ENCODE data around the gene NUDT4. TPM values are rescaled to one million over a fixed set of nuclear protein-coding genes. Genes with fewer than 3 reads are reported as not detected.

The NUDT4 gene
- total RNA-seq, 1 donor from 2014 or later = 44.0 TPM

- TF ChIP-seq, protein P1, sequence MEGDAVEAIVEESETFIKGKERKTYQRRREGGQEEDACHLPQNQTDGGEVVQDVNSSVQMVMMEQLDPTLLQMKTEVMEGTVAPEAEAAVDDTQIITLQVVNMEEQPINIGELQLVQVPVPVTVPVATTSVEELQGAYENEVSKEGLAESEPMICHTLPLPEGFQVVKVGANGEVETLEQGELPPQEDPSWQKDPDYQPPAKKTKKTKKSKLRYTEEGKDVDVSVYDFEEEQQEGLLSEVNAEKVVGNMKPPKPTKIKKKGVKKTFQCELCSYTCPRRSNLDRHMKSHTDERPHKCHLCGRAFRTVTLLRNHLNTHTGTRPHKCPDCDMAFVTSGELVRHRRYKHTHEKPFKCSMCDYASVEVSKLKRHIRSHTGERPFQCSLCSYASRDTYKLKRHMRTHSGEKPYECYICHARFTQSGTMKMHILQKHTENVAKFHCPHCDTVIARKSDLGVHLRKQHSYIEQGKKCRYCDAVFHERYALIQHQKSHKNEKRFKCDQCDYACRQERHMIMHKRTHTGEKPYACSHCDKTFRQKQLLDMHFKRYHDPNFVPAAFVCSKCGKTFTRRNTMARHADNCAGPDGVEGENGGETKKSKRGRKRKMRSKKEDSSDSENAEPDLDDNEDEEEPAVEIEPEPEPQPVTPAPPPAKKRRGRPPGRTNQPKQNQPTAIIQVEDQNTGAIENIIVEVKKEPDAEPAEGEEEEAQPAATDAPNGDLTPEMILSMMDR (IDR thresholded peaks at IDR 0.05) = no peak
- DNase-seq (ENCODE audit: extremely low spot score, unreplicated experiment) = no peak
- Mint-ChIP-seq H3K27me3 (ENCODE audit: unreplicated experiment) (no peaks in the 10 kb centered on the region), H3K4me1 (ENCODE audit: unreplicated experiment) (peaks cover 3% of the 10 kb centered on the region), H3K27ac (ENCODE audit: unreplicated experiment) (no peak overlapping the region), H3K4me3 (ENCODE audit: unreplicated experiment) (no peak overlapping the region), H3K36me3 (ENCODE audit: unreplicated experiment) (no peaks in the 10 kb centered on the region), H3K9me3 (ENCODE audit: unreplicated experiment) (no peaks in the 10 kb centered on the region)
These were observed 26.0 kb upstream of the NUDT4 start for GRCh38 chr12:93351726-93352125.

DNA sequence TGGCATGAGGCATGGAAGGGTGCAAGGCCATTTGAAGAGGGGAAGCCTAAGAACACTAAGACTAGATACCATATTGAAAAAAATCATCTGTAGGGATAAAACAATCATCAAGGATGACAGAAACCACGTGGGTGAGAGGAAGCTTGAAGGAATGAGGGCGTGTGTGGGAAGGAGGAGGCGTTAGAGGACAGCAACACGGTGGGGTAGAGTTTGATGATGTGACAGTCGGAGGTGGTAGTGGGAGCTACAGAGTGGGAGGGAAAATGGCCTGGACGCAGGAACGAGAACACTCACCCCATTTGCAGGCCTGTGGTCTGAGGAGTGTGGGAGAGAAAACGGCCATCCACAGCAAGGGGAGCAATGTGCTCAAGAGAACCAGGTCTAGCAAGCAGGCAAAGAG lies 25.4 kb upstream of the NUDT4 start:
- no peak for DNase-seq (ENCODE audit: extremely low spot score, unreplicated experiment)
- no peaks in the 10 kb centered on the region for H3K9me3 Mint-ChIP-seq (ENCODE audit: unreplicated experiment)

DNA sequence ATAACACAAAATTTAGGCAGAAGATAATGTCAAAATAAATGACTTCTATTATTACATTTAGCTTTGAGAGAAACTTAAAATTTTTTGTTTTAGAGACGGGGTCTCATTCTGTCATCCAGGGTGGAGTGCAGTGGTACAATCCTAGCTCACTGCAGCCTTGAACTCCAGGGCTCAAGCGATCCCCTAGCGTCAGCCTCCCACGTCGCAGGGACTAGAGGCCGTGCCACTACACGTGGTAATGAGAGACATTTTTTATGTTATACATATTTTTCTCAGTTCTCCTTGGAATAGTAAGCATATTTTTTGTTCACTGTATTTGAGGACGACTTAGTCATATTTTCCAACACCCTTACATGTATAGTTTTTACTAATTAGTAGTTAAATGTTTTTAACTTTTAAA lies 21.5 kb upstream of the NUDT4 start:
- Mint-ChIP-seq H3K9me3 (ENCODE audit: unreplicated experiment) (no peaks in the 10 kb centered on the region), H3K36me3 (ENCODE audit: unreplicated experiment) (no peaks in the 10 kb centered on the region), H3K27me3 (ENCODE audit: unreplicated experiment) (no peaks in the 10 kb centered on the region), H3K4me1 (ENCODE audit: unreplicated experiment) (peaks cover 10% of the 10 kb centered on the region), H3K4me3 (ENCODE audit: unreplicated experiment) (no peak overlapping the region), H3K27ac (ENCODE audit: unreplicated experiment) (no peak overlapping the region)
- TF ChIP-seq, protein P1 (IDR thresholded peaks at IDR 0.05) = no peak
- no peak for DNase-seq (ENCODE audit: extremely low spot score, unreplicated experiment)

More for the DNA sequence above, 25.4 kb upstream of the NUDT4 start:
- Mint-ChIP-seq H3K4me3 (ENCODE audit: unreplicated experiment) (no peak overlapping the region), H3K4me1 (ENCODE audit: unreplicated experiment) (peaks cover 3% of the 10 kb centered on the region), H3K27ac (ENCODE audit: unreplicated experiment) (no peak overlapping the region), H3K27me3 (ENCODE audit: unreplicated experiment) (no peaks in the 10 kb centered on the region), H3K36me3 (ENCODE audit: unreplicated experiment) (no peaks in the 10 kb centered on the region)
- TF ChIP-seq, protein P1 (IDR thresholded peaks at IDR 0.05) = no peak

- Mint-ChIP-seq H3K27me3 (ENCODE audit: unreplicated experiment) (no peaks in the 10 kb centered on the region), H3K4me1 (ENCODE audit: unreplicated experiment) (peaks cover 10% of the 10 kb centered on the region), H3K36me3 (ENCODE audit: unreplicated experiment) (no peaks in the 10 kb centered on the region), H3K9me3 (ENCODE audit: unreplicated experiment) (no peaks in the 10 kb centered on the region), H3K4me3 (ENCODE audit: unreplicated experiment) (no peak overlapping the region), H3K27ac (ENCODE audit: unreplicated experiment) (no peak overlapping the region)
- TF ChIP-seq, protein P1 (IDR thresholded peaks at IDR 0.05) = no peak
- DNase-seq (ENCODE audit: extremely low spot score, unreplicated experiment) = no peak
These were observed 19.7 kb upstream of the NUDT4 start for GRCh38 chr12:93358058-93358457.

DNA sequence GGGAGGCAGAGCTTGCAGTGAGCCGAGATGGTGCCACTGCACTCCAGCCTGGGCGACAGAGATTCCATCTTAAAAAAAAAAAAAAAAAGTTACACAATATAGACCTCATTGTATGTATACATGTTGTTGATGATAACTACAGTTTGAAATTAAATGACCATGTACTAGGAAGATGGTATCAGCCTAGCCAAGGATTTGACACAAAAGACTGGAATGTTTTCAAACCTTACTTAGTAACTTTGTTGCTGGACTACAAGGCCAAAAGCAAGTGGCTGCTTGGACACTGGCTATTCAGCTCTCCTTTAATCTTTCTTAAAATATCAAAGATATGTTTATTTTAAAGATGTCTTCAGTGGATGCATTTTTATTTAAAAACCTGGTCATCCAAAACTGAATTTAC lies 18.9 kb upstream of the NUDT4 start:
- H3K4me3 Mint-ChIP-seq (ENCODE audit: unreplicated experiment) = no peak overlapping the region
- H3K27me3 Mint-ChIP-seq (ENCODE audit: unreplicated experiment) = no peaks in the 10 kb centered on the region
- H3K27ac Mint-ChIP-seq (ENCODE audit: unreplicated experiment) = no peak overlapping the region
- no peak for DNase-seq (ENCODE audit: extremely low spot score, unreplicated experiment)
- TF ChIP-seq, protein P1 (IDR thresholded peaks at IDR 0.05) = no peak
- no peaks in the 10 kb centered on the region for H3K9me3 Mint-ChIP-seq (ENCODE audit: unreplicated experiment)
- H3K4me1 Mint-ChIP-seq (ENCODE audit: unreplicated experiment) = peaks cover 10% of the 10 kb centered on the region
- no peaks in the 10 kb centered on the region for H3K36me3 Mint-ChIP-seq (ENCODE audit: unreplicated experiment)

Data from osteocyte (in vitro differentiated cells).